ENCODE data around the gene MRPL12.

MRPL12 gene

GRCh38 chr17:81681672-81682071 lies 21.5 kb upstream of the MRPL12 start:
- H3K4me3 ChIP-seq (ENCODE audit: low read depth, low read length) = no peak overlapping the region

- peak overlapping the region; percentile 87 for H3K4me3 ChIP-seq (ENCODE audit: low read depth, low read length)
Measured at GRCh38 chr17:81682565-81683207, 20.5 kb upstream of the MRPL12 start.

GRCh38 chr17:81683208-81683583 lies 20.0 kb upstream of the MRPL12 start:
- H3K4me3 ChIP-seq (ENCODE audit: low read depth, low read length) = peak overlapping the region; percentile 87

- H3K4me3 ChIP-seq (ENCODE audit: low read depth, low read length) = peak within 1 kb of the TSS; percentile 87
Measured at GRCh38 chr17:81683584-81684441, 19.4 kb upstream of the MRPL12 start, which contains the start of the genes ARL16 and HGS. ARL16 (minus strand) TSS chr17:81683797; CDS start chr17:81683753, 44 bp downstream. HGS (plus strand) TSS chr17:81684011; CDS start chr17:81684067, 56 bp downstream.

GRCh38 chr17:81684442-81684911 lies 18.7 kb upstream of the MRPL12 start:
- peak overlapping the region; percentile 72 for H3K4me3 ChIP-seq (ENCODE audit: low read depth, low read length)

- no peak overlapping the region for H3K4me3 ChIP-seq (ENCODE audit: low read depth, low read length)
Measured at GRCh38 chr17:81685108-81685507, 18.1 kb upstream of the MRPL12 start.

- H3K4me3 ChIP-seq (ENCODE audit: low read depth, low read length) = no peak overlapping the region
Measured at GRCh38 chr17:81686614-81687013, 16.6 kb upstream of the MRPL12 start.

- no peak overlapping the region for H3K4me3 ChIP-seq (ENCODE audit: low read depth, low read length)
Measured at GRCh38 chr17:81687770-81688541, 15.2 kb upstream of the MRPL12 start.

- no peak overlapping the region for H3K4me3 ChIP-seq (ENCODE audit: low read depth, low read length)
Measured at GRCh38 chr17:81688616-81689015, 14.6 kb upstream of the MRPL12 start.

- H3K4me3 ChIP-seq (ENCODE audit: low read depth, low read length) = no peak overlapping the region
Measured at GRCh38 chr17:81690066-81690465, 13.1 kb upstream of the MRPL12 start.

- H3K4me3 ChIP-seq (ENCODE audit: low read depth, low read length) = no peak overlapping the region
Measured at GRCh38 chr17:81690549-81690948, 12.6 kb upstream of the MRPL12 start.

- no peak overlapping the region for H3K4me3 ChIP-seq (ENCODE audit: low read depth, low read length)
Measured at GRCh38 chr17:81691196-81691595, 12.0 kb upstream of the MRPL12 start.

GRCh38 chr17:81691608-81692007 lies 11.6 kb upstream of the MRPL12 start:
- no peak overlapping the region for H3K4me3 ChIP-seq (ENCODE audit: low read depth, low read length)

- no peak overlapping the region for H3K4me3 ChIP-seq (ENCODE audit: low read depth, low read length)
Measured at GRCh38 chr17:81693509-81694210, 9.5 kb upstream of the MRPL12 start.

- no peak overlapping the region for H3K4me3 ChIP-seq (ENCODE audit: low read depth, low read length)
Measured at GRCh38 chr17:81694810-81695209, 8.4 kb upstream of the MRPL12 start.

GRCh38 chr17:81695211-81695610 lies 8.0 kb upstream of the MRPL12 start:
- no peak overlapping the region for H3K4me3 ChIP-seq (ENCODE audit: low read depth, low read length)

GRCh38 chr17:81695801-81696200 lies 7.4 kb upstream of the MRPL12 start:
- H3K4me3 ChIP-seq (ENCODE audit: low read depth, low read length) = no peak overlapping the region

GRCh38 chr17:81696218-81696941 lies 6.8 kb upstream of the MRPL12 start:
- H3K4me3 ChIP-seq (ENCODE audit: low read depth, low read length) = no peak overlapping the region

GRCh38 chr17:81697261-81698044 lies 5.7 kb upstream of the MRPL12 start:
- no peak overlapping the region for H3K4me3 ChIP-seq (ENCODE audit: low read depth, low read length)

All from iPS-11a (cell line).